ENCODE data around the gene ZNF554. TPM values are rescaled to one million over a fixed set of nuclear protein-coding genes. Genes with fewer than 3 reads are reported as not detected.
A peak's percentile ranks its signal among the peaks of the same experiment; 100 is the strongest.
"Not testable (repeated sequence)": the region's sequence is repeated elsewhere in the genome, so short reads cannot be mapped to it uniquely, and the experiment has no call there.

Gene ZNF554
- total RNA-seq, 1 donor from 2014 or later = 11.0 TPM

DNA sequence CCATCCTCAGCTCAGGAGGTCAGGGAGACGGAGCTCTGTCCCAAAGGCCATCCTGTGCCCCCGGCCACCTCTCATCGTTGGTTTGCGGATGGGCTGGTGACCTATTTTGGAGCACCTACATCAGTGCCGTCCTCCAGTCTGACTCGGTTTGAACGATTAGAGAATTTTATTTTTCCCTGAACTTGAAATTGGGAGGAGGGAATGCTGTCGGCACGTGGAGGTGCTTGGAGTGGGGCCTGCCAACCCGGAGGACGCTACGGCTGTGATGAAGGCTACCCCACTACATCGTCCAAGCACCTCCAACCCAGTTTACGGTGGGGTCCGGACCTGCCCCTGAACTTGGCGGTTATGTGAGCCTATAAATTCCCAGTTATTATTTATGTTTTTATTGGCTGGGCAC lies 3.0 kb upstream of the ZNF554 start:
- no peak overlapping the region for H2AFZ ChIP-seq (replicated peaks)
- H3K4me3 ChIP-seq = no peak overlapping the region
- no peak overlapping the region for H3K9ac ChIP-seq
- H3F3A ChIP-seq (ENCODE audit: low read depth) = no peaks in the 10 kb centered on the region
- peaks cover 2% of the 10 kb centered on the region for H3K9me3 Mint-ChIP-seq
- H3K27ac Mint-ChIP-seq = no peak overlapping the region
- peaks cover 6% of the 10 kb centered on the region for H3K79me2 ChIP-seq (ENCODE audit: low read depth)
- H3K27ac ChIP-seq = no peak overlapping the region
- peaks cover 6% of the 10 kb centered on the region for H3K27me3 Mint-ChIP-seq (ENCODE audit: insufficient read depth, low read depth)
- TF ChIP-seq EZH2 (IDR thresholded peaks at IDR 0.05) = no peak
- TF ChIP-seq, protein P1, sequence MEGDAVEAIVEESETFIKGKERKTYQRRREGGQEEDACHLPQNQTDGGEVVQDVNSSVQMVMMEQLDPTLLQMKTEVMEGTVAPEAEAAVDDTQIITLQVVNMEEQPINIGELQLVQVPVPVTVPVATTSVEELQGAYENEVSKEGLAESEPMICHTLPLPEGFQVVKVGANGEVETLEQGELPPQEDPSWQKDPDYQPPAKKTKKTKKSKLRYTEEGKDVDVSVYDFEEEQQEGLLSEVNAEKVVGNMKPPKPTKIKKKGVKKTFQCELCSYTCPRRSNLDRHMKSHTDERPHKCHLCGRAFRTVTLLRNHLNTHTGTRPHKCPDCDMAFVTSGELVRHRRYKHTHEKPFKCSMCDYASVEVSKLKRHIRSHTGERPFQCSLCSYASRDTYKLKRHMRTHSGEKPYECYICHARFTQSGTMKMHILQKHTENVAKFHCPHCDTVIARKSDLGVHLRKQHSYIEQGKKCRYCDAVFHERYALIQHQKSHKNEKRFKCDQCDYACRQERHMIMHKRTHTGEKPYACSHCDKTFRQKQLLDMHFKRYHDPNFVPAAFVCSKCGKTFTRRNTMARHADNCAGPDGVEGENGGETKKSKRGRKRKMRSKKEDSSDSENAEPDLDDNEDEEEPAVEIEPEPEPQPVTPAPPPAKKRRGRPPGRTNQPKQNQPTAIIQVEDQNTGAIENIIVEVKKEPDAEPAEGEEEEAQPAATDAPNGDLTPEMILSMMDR (IDR thresholded peaks at IDR 0.05) = no peak
- TF ChIP-seq EZH2phosphoT487 (IDR thresholded peaks at IDR 0.05) = no peak
- H3K4me3 Mint-ChIP-seq = no peak overlapping the region
- H3K4me1 Mint-ChIP-seq = peaks cover 2% of the 10 kb centered on the region
- no peaks in the 10 kb centered on the region for H3K27me3 ChIP-seq
- peaks cover 7% of the 10 kb centered on the region for H4K20me1 ChIP-seq (ENCODE audit: low read depth)
- no peaks in the 10 kb centered on the region for H3K9me3 ChIP-seq (ENCODE audit: low read depth)
- no peaks in the 10 kb centered on the region for H3K4me1 ChIP-seq
- peaks cover 2% of the 10 kb centered on the region for H3K36me3 Mint-ChIP-seq
- no peak overlapping the region for H3K4me2 ChIP-seq
- H3K36me3 ChIP-seq = no peaks in the 10 kb centered on the region
- DNase-seq (ENCODE audit: low spot score) = no peak

DNA sequence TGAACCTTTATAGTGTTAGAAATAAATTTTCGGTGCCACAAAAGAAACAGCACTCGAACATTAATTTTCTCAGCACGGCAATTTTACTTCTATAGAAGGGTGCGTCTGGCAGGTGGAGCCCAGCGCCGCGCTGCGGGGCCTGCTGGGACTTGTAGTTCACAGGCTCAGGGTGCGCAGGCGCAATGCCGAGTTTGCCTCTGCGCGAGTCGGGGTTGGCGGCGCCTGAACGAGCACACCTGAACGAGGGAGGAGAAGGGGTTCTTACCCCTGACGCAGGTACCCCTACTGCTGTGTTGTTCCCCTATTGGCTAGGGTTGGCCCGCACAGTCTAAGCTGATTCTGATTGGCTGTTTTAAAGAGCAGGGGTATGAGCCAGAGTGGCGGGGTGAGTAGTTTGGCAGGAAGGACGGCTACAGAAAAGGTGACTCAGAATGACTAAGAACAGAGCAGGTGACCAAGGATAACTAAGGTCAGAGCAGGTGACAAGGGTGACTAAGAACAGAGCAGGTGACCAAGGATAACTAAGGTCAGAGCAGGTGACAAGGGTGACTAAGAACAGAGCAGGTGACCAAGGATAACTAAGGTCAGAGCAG lies 2.3 kb upstream of the ZNF554 start:
- not testable (repeated sequence) for H3K9ac ChIP-seq; H4K20me1 ChIP-seq (ENCODE audit: low read depth); H3K79me2 ChIP-seq (ENCODE audit: low read depth); H3K4me1 Mint-ChIP-seq; H3K36me3 Mint-ChIP-seq; H3K27me3 Mint-ChIP-seq (ENCODE audit: insufficient read depth, low read depth); H3K27ac Mint-ChIP-seq; H3K4me1 ChIP-seq; H3K4me3 ChIP-seq; H3K9me3 Mint-ChIP-seq; H3K27ac ChIP-seq; H3K36me3 ChIP-seq; H3F3A ChIP-seq (ENCODE audit: low read depth); H3K9me3 ChIP-seq (ENCODE audit: low read depth); H3K27me3 ChIP-seq; H3K4me2 ChIP-seq; H2AFZ ChIP-seq (replicated peaks)
- peak overlapping the region; percentile 73 for H3K4me3 Mint-ChIP-seq
- peak; percentile 58 for DNase-seq (ENCODE audit: low spot score)

DNA sequence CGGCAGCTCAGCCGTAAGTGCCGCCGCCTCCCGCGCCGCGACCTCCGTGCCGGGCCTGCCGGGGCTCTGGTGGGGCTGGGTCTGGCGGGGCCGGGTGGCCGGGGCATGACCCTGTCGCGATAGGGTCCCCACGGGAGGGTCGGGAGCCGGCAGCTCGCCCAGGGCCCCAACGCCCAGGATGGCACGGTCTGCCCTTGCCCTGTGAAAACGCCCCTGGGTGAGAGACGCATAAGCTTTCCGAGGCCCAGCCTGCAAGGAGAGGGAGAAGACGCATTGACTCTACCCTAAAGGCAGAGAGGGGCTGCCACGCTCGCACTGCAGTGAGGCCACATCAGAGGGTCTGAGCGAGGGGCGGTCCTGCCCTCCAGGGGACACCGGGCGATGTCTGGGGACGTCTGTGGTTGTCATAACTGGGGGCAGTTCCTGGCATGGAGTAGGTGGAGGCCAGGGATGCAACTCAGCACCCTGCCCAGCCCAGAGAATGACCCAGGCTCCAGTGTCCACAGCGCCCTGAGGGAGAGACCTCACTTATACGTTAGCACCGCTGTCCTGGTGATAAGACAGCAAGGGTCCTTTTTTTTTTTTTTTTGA lies 539 bp downstream of the ZNF554 start:
- peaks cover 14% of the 10 kb centered on the region for H3K36me3 Mint-ChIP-seq
- Histone ChIP-seq H3K79me2 (ENCODE audit: low read depth) (peaks cover 6% of the 10 kb centered on the region), H3K9me3 (ENCODE audit: low read depth) (no peaks in the 10 kb centered on the region), H3F3A (ENCODE audit: low read depth) (no peaks in the 10 kb centered on the region), H3K27ac (no peak overlapping the region), H3K4me1 (no peaks in the 10 kb centered on the region), H3K27me3 (no peaks in the 10 kb centered on the region), H3K9ac (peak overlapping the region; percentile 66), H3K4me2 (peak overlapping the region; percentile 100), H2AFZ (replicated peaks) (peak overlapping the region; percentile 78), H4K20me1 (ENCODE audit: low read depth) (peaks cover 2% of the 10 kb centered on the region), H3K4me3 (peak overlapping the region; percentile 95), H3K36me3 (no peaks in the 10 kb centered on the region)
- peaks cover 6% of the 10 kb centered on the region for H3K9me3 Mint-ChIP-seq
- H3K27ac Mint-ChIP-seq = no peak overlapping the region
- TF ChIP-seq, protein P1 (IDR thresholded peaks at IDR 0.05) = no peak
- TF ChIP-seq EZH2phosphoT487 (IDR thresholded peaks at IDR 0.05) = no peak
- no peak for TF ChIP-seq EZH2 (IDR thresholded peaks at IDR 0.05)
- peak overlapping the region; percentile 94 for H3K4me3 Mint-ChIP-seq
- peaks cover 2% of the 10 kb centered on the region for H3K4me1 Mint-ChIP-seq
- peaks cover 6% of the 10 kb centered on the region for H3K27me3 Mint-ChIP-seq (ENCODE audit: insufficient read depth, low read depth)
- peak; percentile 71 for DNase-seq (ENCODE audit: low spot score)

DNA sequence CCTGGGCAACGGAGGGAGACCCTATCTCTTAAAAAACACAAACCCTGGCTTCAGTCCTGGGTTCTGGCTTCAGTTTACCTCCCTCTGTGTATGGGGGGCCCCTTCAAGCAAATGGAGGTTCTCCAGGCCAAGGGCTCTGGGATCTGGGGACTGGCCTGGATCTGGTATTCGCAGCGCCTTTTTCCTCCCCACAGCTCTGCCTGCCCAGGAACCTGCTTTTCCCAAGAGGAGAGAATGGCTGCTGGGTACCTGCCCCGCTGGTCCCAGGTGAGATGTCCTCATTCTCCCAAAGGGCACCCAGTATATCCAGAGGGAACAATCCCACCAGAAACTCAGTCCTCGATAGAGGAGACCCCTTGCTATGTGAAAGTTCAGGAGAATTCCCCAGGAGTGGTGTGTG lies 3.2 kb downstream of the ZNF554 start:
- H3K4me1 ChIP-seq = no peaks in the 10 kb centered on the region
- no peaks in the 10 kb centered on the region for H3K9me3 ChIP-seq (ENCODE audit: low read depth)
- Mint-ChIP-seq H3K27me3 (ENCODE audit: insufficient read depth, low read depth) (peaks cover 4% of the 10 kb centered on the region), H3K4me1 (peaks cover 2% of the 10 kb centered on the region), H3K9me3 (peaks cover 22% of the 10 kb centered on the region), H3K36me3 (peaks cover 32% of the 10 kb centered on the region), H3K27ac (no peak overlapping the region), H3K4me3 (no peak overlapping the region)
- H3K9ac ChIP-seq = no peak overlapping the region
- H3F3A ChIP-seq (ENCODE audit: low read depth) = no peaks in the 10 kb centered on the region
- H3K27ac ChIP-seq = no peak overlapping the region
- TF ChIP-seq EZH2 (IDR thresholded peaks at IDR 0.05) = no peak
- no peaks in the 10 kb centered on the region for H3K27me3 ChIP-seq
- H3K79me2 ChIP-seq (ENCODE audit: low read depth) = peaks cover 6% of the 10 kb centered on the region
- H3K4me2 ChIP-seq = no peak overlapping the region
- no peak for DNase-seq (ENCODE audit: low spot score)
- no peaks in the 10 kb centered on the region for H4K20me1 ChIP-seq (ENCODE audit: low read depth)
- H2AFZ ChIP-seq (replicated peaks) = no peak overlapping the region
- H3K36me3 ChIP-seq = no peaks in the 10 kb centered on the region
- no peak overlapping the region for H3K4me3 ChIP-seq

Data from neural progenitor cell (in vitro differentiated cells).